ENCODE results near the gene SLC16A12.
"Not testable (repeated sequence)": the region's sequence is repeated elsewhere in the genome, so short reads cannot be mapped to it uniquely, and the experiment has no call there.

The SLC16A12 gene

DNA sequence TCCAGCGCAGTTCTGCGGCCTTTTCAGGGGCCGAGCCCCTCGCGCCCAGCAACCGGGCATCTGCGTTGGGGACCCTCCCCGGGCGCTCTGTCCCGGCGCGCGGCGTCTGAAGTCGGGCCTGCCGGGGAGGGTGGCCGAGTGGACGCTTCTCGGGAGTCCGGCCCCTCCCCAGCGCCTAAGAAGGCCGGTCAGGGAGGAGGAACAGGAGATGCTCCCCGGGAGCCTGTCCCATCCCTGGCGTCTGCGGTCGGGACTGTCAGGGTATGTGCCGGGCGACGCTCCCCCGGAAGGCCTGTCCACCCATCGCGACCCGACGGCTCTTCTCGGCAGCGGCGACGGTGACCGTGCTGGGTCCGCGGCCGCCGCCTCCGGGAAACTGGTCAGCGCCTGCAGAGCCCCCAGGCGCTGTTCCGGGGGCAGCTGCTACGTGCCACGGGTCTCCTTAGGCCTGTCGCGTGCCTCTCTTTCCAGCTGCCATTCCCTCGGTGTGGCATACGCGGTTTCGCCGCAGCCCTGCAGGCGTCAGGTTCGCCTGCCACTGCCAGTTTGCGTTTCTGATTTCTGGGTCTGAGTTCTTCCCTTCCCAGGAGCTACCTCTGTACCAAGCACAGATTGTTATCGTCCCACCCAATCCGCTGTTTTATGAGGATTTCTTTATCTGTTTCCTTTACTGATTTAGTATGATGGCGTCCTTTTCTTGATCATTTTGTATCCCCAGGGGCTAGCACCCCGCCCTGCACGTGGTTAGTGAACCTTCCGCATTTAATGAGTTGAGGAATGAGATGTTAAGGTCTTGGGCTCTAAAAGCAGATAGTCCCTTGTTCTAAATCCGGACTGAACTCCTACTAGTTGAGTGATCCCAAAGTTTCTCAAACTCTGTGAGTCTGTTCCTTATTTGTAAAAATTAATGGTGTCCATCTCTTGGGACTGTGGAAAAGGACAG is 120.2 kb downstream of the SLC16A12 start:
- peak; percentile 47 for DNase-seq

- peak; percentile 65 for DNase-seq
These were observed 121.1 kb downstream of the SLC16A12 start, which contains the start of gene IFIT5 for GRCh38 chr10:89414146-89414878. Gene IFIT5, plus strand, starts transcription at chr10:89414568. Its CDS starts 231 bp downstream, at chr10:89414799.

- DNase-seq: no peak
These were observed 121.9 kb downstream of the SLC16A12 start for GRCh38 chr10:89413398-89413912.

DNA sequence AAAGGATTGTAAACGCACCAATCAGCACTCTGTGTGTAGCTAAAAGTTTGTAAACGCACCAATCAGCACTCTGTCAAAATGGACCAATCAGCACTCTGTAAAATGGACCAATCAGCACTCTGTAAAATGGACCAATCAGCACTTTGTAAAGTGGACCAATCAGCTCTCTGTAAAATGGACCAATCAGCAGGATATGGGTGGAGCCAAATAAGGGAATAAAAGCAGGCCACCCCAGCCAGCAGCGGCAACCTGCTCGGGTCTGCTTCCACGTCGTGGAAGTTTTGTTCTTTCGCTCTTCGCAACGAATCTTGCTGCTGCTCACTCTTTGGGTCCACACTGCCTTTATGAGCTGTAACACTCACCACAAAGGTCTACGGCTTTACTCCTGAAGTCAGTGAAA is 123.1 kb downstream of the SLC16A12 start:
- not testable (repeated sequence) for DNase-seq

GRCh38 chr10:89411135-89411534 is 124.3 kb downstream of the SLC16A12 start:
- DNase-seq: not testable (repeated sequence)

DNA sequence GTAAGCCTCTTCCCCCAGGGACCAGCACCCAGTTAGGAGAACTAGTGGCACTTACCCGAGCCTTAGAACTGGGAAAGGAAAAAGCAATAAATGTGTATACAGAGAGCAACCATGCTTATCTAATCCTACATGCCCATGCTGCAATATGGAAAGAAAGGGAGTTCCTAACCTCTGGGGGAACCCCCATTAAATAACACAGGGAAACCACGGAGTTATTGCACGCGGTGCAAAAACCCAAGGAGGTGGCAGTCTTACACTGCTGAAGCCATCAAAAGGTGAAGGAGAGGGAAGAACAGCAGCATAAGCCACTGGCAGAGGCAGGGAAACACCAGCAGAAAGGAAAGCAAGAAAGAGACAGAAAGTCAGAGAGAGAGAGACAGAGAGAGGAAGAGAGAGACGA is 124.8 kb downstream of the SLC16A12 start:
- not testable (repeated sequence) for DNase-seq

DNA sequence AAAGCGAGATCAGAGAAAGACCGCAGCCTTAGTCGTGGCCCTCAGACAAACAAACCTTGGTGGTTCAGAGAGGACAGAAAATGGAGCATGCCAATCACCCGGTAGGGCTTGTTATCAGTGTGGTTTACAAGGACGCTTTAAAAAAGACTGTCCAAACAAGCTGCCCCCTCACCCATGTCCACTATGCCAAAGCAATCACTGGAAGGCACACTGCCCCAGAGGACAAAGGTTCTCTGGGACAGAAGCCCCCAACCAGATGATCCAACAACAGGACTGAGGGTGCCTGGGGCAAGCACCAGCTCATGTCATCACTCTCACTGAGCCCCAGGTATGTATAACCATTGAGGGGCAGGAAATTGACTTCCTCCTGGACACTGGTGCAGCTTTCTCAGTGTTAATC is 126.1 kb downstream of the SLC16A12 start:
- not testable (repeated sequence) for DNase-seq

DNA sequence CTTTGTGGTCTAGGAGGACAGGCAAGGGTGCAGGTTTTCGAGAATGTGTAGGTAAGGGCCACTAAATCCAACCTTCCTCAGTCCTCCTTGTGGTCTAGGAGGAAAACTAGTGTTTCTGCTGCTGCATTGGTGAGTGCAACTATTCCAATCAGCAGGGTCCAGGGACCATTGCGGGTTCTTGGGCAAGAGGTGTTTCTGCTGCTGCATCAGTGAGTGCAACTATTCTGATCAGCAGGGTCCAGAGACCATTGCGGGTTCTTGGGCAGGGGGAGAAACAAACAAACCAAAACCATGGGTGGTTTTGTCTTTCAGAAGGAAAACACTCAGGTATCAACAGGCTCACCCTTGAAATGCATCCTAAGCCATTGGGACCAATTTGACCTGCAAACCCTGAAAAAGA is 127.6 kb downstream of the SLC16A12 start:
- not testable (repeated sequence) for DNase-seq

DNA sequence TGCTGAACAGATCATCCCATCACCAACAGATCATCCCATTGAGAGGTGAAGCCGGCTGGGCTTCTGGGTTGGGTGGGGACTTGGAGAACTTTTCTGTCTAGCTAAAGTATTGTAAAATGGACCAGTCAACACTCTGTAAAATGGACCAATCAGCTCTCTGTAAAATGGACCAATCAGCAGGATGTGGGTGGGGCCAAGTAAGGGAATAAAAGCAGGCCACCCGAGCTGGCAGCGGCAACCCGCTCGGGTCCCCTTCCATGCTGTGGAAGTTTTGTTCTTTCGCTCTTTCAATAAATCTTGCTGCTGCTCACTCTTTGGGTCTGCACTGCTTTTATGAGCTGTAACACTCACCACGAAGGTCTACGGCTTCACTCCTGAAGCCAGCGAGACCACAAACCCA is 129.2 kb downstream of the SLC16A12 start:
- not testable (repeated sequence) for DNase-seq

DNA sequence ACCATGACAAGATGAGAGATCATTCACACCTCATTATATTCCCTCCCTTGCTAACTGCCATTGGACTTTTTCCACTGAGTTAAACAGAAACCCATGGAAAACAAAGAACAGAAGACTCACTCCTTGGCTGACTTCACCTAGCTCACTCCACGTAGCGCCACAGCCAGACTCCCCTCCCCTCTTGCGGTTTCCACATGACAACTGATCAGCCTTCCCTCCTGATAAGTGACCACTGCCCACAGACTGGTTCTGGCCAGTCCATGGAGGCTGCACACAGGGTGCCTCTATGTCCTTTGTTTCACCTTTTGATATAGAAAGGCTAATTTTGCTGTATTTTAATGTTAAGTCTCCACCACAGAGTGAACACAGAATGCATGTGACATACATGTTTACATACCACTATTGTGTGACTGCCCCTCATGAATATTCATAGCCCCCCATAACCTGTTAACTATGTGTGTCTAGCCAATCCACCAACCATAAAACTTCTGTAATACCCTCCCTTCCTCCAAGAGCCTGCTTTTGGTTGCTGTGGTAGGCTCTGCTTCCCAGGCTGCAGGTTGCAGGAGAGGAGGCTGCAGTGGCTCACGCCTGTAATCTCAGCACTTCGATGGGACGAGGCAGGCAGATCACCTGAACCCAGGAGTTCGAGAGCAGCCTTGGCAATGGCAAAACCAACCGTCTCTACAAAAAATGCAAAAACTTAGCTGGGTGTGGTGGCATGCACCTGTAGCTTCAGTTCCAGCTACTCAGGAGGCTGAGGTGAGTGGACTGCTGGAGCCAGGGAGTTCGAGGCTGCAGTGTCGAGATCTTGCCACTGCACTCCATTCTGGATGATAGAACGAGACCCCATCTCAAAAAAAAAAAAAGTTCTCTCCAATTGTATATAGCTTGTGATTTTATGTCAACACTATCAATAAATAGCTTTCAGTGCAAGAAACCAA is 131.0 kb downstream of the SLC16A12 start:
- no peak for DNase-seq

- DNase-seq: no peak
These were observed 132.4 kb downstream of the SLC16A12 start for GRCh38 chr10:89403043-89403442.

DNA sequence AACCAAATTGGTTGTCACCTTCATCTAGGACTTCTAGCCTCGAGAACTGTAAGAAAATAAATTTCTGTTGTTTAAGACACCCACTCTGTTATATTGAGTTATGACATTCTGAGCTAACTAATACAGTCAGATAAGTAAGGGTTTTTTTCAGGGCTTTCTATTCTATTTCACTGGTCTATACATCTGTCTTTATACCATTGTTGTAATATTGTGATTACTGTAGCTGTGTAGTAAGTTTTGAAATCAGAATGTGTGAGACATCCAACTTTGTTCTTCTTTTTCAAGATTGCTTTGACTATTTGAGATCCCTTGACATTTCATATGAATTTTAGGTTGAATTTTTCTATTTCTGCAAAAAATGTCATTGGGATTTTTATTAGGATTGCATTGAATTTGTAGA is 135.4 kb downstream of the SLC16A12 start:
- no peak for DNase-seq

DNA sequence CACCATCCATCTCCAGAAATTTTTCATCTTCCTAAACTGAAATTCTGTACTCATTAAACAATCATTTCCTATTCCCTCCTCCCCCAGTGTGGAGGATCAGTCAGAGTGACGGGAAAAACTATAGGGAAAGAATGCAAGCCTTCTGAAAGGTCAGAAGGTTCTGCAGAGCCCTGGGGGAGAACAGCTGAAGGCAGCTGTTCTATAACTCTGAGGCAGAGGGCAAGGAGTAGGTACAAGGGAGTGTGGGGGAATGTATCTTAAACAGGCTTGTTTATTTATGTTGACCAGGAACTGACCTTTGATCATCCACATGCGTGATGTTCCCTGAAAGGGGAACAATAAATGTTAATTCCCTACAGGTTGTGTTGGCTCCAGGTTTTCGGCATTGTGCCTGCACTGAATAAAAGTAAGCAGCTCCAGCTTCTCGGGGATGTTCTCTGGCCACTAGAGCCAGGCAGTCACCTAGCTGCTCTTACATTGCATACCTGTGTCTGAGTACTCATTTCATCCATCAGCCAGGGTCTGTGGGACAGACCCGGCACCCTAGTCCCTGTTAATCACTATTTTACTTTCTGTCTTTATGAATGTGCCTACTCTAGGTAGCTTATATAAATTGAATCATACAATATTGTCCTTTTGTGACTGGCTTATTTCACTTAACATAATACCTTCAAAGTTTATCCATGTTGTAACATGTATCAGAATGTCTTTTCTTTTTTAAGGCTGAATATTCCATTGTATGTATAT is 137.2 kb downstream of the SLC16A12 start:
- no peak for DNase-seq

- no peak for DNase-seq
These were observed 140.3 kb downstream of the SLC16A12 start for GRCh38 chr10:89395141-89395540.

- no peak for DNase-seq
These were observed 141.5 kb downstream of the SLC16A12 start for GRCh38 chr10:89393898-89394297.

DNA sequence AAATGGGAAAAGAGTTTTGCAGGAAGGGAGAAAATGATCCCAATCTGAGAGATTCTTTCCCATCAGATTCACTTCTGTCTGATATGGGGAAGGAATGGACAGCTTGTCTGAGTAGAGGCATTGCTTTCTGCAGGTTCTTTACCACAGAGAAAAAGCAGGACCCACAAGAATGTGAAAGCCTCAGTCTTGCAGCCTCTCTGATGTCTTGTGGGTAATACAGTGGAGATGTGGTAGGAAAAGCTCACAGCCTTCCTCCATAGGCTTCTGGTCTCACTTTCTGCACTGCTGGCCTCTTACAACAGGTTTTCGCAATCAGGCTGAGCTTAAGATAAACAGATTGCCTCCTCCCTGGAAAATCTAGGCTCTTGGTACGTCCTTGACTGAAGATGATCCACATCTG is 142.4 kb downstream of the SLC16A12 start:
- peak; percentile 16 for DNase-seq

GRCh38 chr10:89391907-89392756 is 143.3 kb downstream of the SLC16A12 start, which contains the start of gene IFIT1:
Gene IFIT1, plus strand, starts transcription at chr10:89392623. Its CDS starts 90 bp downstream, at chr10:89392713.
- peak; percentile 8 for DNase-seq

GRCh38 chr10:89391226-89391576 is 144.2 kb downstream of the SLC16A12 start:
- not testable (repeated sequence) for DNase-seq

DNA sequence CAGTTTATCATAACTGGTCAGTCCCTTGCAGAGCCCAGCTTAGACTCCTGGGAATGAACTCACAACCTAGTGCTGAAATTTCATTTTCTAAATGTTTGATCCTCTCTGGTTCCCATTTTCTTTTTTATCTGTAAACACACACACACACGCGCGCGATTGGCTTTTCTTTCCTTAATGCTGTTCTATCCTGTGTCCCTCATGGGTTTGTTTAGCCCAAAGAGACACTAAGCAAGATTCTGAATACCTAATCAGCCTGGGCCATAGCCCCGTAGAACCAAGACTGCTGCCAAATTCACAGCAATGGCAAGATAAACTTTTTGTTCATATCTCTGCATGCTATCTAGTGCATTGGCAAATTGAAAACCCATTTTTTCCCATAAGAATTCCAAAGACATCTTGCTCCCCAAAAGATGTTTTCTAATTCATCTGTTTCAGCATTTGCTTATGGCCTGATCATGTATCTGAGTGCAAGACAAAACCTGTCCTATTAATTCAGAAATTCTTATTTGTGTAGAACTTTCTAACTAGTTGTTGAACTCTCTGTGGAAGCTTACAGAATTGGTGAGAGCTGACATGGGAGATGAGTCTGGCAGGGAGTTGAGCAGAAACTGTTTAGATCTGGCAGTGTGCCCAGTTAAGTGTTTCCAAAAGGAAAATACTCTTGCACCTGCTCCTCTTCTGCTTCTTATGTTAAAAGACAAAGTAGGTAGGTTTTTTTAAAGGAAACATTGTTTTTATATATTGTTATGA is 144.7 kb downstream of the SLC16A12 start:
- DNase-seq: no peak

- DNase-seq: peak; percentile 3
These were observed 146.1 kb downstream of the SLC16A12 start for GRCh38 chr10:89389254-89389653.
